Measurements from ENCODE around the gene KCNMA1.

KCNMA1 gene

GRCh38 chr10:77084431-77085144 lies 553.0 kb downstream of the KCNMA1 start:
- no peak for DNase-seq (ENCODE audit: low read depth, low spot score)

DNA sequence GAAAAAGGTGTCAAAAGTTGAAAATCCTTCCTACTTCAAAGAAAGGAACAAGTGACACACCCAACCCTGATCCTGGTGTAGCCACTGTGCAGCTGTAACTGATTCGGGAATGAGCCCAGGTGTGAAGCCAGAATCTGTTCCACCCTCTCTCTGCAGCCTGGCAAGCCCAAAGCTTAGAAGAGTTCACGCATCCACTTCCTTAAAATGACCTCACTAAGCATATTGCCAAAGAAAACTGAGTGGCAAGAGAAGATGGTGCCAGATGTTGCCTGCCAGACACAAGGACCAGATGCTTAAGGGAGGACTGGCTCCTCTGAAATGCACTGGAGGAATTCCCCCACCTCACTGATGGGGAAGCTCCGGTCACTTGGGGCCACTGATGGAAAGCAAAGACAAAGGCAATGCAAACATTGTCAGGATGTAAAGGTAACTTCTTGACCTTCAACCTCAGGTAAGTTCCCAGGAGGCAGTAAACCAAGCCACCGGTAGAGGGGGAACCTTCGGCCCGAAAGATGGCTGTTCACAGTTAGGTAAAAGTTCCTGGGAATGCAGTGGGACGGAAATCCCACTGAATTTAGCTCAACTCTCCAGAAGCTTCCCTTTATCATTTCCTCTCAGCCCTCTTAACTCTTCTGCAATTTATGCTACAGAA lies 554.9 kb downstream of the KCNMA1 start:
- DNase-seq (ENCODE audit: low read depth, low spot score) = peak; percentile 58

- DNase-seq (ENCODE audit: low read depth, low spot score) = no peak
Observed at GRCh38 chr10:77081481-77081891, 556.1 kb downstream of the KCNMA1 start.

- no peak for DNase-seq (ENCODE audit: low read depth, low spot score)
Observed at GRCh38 chr10:77080361-77081027, 557.1 kb downstream of the KCNMA1 start.

- DNase-seq (ENCODE audit: low read depth, low spot score) = no peak
Observed at GRCh38 chr10:77079592-77080300, 557.9 kb downstream of the KCNMA1 start.

DNA sequence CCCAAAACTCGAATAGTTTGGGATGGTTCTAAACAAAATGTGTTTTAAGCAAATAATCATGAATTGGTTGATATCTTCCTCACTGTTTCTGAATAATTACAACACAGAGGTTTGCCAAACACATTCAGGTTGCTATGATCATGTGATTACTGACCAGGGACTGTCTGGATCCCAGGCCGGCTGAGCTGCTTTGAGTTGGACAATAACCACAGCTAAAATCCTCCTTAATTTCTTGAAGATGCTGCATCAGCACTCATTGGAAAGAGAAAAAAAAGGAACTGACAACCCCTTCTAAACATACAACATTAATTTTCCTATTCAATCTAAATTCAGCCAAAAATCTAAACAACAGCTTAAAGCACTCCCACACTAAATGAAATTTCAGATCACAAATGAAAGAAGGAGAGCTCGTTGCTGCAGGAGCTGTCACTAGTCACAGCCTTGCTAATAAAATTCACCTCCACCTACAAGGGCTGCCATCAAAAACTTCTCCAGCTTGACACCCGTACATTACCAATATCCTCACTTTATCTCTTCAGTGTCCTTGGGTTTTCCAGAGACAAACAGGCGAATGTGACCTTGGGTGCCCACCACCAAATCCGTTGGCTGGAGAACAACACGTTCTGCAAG lies 560.2 kb downstream of the KCNMA1 start:
- no peak for DNase-seq (ENCODE audit: low read depth, low spot score)

DNA sequence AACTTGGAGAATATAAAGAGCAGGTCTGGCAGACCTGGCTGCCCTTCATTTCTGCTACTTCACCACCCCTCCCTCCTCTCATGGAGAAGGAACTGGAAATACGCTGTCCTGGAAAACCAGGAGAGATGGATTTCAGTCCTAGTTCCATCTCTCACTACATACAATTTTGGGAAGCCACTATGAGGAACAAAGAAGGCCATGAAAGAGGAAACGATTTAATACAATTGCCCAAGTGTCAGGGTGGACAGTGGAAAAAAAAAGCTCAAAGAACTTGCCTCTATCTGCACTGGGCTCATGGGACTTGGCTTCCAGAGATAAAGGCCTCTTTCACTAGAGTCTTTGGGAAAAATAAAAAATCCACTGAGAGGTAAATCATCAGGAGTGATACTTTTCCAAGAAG lies 561.7 kb downstream of the KCNMA1 start:
- DNase-seq (ENCODE audit: low read depth, low spot score) = no peak

GRCh38 chr10:77074104-77074624 lies 563.4 kb downstream of the KCNMA1 start:
- DNase-seq (ENCODE audit: low read depth, low spot score) = no peak

DNA sequence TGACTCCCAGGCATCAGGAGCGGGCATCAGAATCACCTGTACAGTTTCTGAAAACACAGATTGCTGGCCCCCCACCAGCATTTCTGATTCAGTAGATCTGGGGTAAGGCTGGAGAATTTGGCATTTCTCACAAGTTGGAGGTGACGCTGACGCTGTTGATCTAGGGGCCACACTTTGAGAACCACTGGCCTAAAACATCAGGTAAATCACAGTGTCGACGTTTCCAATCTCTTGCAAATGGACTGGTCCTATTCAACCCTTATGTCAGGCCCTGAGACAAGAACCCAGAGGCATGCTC lies 564.0 kb downstream of the KCNMA1 start:
- DNase-seq (ENCODE audit: low read depth, low spot score) = no peak

DNA sequence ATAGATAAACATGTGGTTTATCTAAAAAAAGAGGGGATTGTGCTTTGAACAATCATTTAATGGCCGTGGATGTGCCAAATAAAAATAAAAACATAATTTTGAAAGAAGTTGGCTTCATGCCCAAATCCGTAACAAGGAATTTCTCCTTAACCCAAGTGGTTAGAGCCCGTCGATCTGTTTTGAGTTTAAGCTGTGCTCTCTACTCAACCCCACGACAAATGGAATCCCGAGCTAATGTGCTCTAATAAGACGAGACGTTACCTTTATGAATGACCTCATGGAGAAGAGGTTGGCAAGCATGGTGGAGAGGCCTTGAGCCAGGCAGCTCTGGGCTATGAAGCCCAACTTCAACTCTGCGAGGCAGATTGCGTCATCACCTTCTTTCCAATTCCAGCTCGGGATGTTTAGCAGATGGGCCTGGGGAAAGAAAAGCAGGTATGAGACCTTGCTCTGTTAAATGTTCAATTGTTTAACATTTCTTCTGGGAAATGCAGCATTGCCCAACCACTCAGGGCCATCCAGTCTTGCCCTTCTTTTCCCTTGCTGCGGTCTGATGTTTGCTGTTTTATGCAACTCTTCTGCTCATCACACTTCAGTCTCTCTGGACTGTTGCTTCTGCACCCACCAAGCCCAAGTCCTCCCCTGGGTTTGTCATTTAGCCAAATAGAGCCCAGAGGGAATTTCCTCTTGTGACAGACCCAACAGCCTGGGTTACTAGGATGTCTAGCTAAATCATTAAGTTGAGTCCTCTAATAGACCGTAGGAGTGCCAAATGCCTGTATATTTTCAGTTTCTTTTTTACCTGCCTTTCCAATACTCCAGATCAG lies 564.6 kb downstream of the KCNMA1 start:
- no peak for DNase-seq (ENCODE audit: low read depth, low spot score)

GRCh38 chr10:77072361-77072835 lies 565.2 kb downstream of the KCNMA1 start:
- DNase-seq (ENCODE audit: low read depth, low spot score) = no peak

GRCh38 chr10:77071956-77072355 lies 565.7 kb downstream of the KCNMA1 start:
- DNase-seq (ENCODE audit: low read depth, low spot score) = no peak

GRCh38 chr10:77071001-77071511 lies 566.6 kb downstream of the KCNMA1 start:
- no peak for DNase-seq (ENCODE audit: low read depth, low spot score)

GRCh38 chr10:77070346-77070745 lies 567.3 kb downstream of the KCNMA1 start:
- no peak for DNase-seq (ENCODE audit: low read depth, low spot score)

GRCh38 chr10:77068969-77069368 lies 568.6 kb downstream of the KCNMA1 start:
- DNase-seq (ENCODE audit: low read depth, low spot score) = no peak

GRCh38 chr10:77068272-77068671 lies 569.3 kb downstream of the KCNMA1 start:
- DNase-seq (ENCODE audit: low read depth, low spot score) = no peak

GRCh38 chr10:77062381-77062780 lies 575.2 kb downstream of the KCNMA1 start:
- no peak for DNase-seq (ENCODE audit: low read depth, low spot score)

GRCh38 chr10:77060913-77061312 lies 576.7 kb downstream of the KCNMA1 start:
- DNase-seq (ENCODE audit: low read depth, low spot score) = no peak

DNA sequence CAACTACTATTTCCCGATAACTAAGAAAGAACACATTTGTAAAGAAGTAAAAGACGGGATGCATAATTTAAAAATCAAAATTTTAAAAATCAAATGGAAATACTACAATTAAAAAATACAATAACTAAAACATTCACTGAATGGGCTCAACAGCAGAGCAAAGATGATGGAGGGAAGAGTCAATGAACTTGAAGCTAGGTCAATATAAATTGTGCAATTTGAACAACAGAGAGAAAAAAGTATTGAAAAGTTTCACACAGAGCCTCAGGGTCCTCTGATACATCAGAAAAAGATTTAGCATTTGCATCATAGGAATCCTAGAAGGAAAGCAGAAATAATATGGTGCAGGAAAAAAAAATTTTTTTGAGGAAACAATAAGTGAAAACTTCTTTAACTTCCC lies 581.0 kb downstream of the KCNMA1 start:
- no peak for DNase-seq (ENCODE audit: low read depth, low spot score)

GRCh38 chr10:77052593-77052992 lies 585.0 kb downstream of the KCNMA1 start:
- DNase-seq (ENCODE audit: low read depth, low spot score) = no peak

All from ELF-1 (cell line).